Bronchial epithelial cell (primary cell): ENCODE data around the gene HRH4. TPM values are rescaled to one million over a fixed set of nuclear protein-coding genes. Genes with fewer than 3 reads are reported as not detected.
A peak's percentile ranks its signal among the peaks of the same experiment; 100 is the strongest.

Source experiments
- DNase-seq: peaks from one replicate; pipeline ENCODE4 v3.0.0-alpha.2; 2010; ENCODE audit warnings: low read depth
- FAIRE-seq: peaks from 2 replicates; lab custom pipeline; 2011; peaks lifted over from hg19 to GRCh38; lab: Jason Lieb, UNC
- H3K27me3 ChIP-seq: 2 replicates; pipeline ENCODE4 v1.5.1; 2011; ENCODE audit warnings: low read length; ENCODE audit not compliant: control insufficient read depth, insufficient read depth
- H3K36me3 ChIP-seq: 2 replicates; pipeline ENCODE4 v1.5.1; 2011; ENCODE audit warnings: low read length; ENCODE audit not compliant: control insufficient read depth, insufficient read depth
- H3K4me3 ChIP-seq: 2 replicates; pipeline ENCODE4 v1.5.1; 2011; ENCODE audit warnings: mild to moderate bottlenecking, low read depth, low read length, control low read depth
- total RNA-seq: library from RNA; depleted of rRNA; stranded (reverse); fragments of >200 nt; gene quantifications from 2 replicates; pipeline ENCODE4 v1.2.1, GENCODE V29; 2014
- TF ChIP-seq, protein P1 (sequence below): IDR thresholded peaks from 2 replicates; pipeline ENCODE4 v1.5.1; 2011; ENCODE audit warnings: mild to moderate bottlenecking, moderate library complexity, low read length, control low read depth, inconsistent platforms; ENCODE audit not compliant: insufficient read depth, severe bottlenecking

The HRH4 gene
- total RNA-seq, 1 donor from 2014 or later: under 0.01 TPM

DNA sequence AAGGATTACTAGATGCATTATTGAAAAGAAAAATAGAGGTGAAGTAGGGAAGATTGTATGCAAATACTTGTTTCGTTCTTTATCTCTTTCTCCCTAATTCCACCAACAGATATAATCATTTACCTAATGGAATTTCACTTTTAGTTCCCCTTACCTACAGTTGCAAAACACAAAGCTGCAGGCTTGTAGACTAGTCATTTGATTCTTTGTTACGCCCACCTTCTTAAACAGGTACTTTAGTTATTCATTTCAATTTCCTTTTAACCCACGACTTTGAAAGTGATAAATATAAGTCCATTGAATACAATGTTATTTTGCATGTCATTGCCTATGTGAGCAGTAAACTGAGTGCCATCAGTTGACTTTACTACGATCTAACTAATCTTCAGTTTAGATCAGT lies 3.9 kb upstream of the HRH4 start:
- TF ChIP-seq, protein P1, sequence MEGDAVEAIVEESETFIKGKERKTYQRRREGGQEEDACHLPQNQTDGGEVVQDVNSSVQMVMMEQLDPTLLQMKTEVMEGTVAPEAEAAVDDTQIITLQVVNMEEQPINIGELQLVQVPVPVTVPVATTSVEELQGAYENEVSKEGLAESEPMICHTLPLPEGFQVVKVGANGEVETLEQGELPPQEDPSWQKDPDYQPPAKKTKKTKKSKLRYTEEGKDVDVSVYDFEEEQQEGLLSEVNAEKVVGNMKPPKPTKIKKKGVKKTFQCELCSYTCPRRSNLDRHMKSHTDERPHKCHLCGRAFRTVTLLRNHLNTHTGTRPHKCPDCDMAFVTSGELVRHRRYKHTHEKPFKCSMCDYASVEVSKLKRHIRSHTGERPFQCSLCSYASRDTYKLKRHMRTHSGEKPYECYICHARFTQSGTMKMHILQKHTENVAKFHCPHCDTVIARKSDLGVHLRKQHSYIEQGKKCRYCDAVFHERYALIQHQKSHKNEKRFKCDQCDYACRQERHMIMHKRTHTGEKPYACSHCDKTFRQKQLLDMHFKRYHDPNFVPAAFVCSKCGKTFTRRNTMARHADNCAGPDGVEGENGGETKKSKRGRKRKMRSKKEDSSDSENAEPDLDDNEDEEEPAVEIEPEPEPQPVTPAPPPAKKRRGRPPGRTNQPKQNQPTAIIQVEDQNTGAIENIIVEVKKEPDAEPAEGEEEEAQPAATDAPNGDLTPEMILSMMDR: no peak
- DNase-seq (no peak), FAIRE-seq (no peak)
- Histone ChIP-seq H3K36me3 (no peaks in the 10 kb centered on the region), H3K4me3 (no peak overlapping the region), H3K27me3 (no peaks in the 10 kb centered on the region)

- TF ChIP-seq, protein P1: no peak
- FAIRE-seq: no peak
Observed at GRCh38 chr18:24459772-24460171, 665 bp upstream of the HRH4 start.

DNA sequence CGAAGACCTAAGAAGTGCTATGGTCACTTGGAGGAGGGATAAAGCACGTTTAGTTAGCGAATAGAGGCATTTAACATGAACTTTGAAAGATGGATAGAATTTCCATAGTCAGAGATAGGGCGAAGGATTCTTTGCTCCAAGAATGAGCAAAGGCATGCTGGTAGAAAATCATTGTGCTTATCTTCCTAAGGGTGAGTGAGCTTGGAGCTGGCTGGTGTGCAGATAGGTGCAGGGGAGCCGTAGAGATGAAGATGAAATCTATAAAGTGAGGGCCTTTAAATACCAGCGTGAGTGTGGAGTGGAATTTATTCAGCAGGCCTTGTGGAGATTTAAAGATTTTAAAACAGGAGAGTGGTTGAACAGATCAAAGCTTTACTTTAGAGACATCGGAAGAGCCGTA lies 1.6 kb downstream of the HRH4 start:
- H3K36me3 ChIP-seq: no peaks in the 10 kb centered on the region
- H3K27me3 ChIP-seq: no peaks in the 10 kb centered on the region
- no peak for FAIRE-seq
- TF ChIP-seq, protein P1: no peak
- no peak for DNase-seq
- H3K4me3 ChIP-seq: no peak overlapping the region

More at GRCh38 chr18:24459772-24460171, 665 bp upstream of the HRH4 start:
- no peaks in the 10 kb centered on the region for H3K36me3 ChIP-seq
- no peak overlapping the region for H3K4me3 ChIP-seq
- no peak for DNase-seq
- H3K27me3 ChIP-seq: no peaks in the 10 kb centered on the region

DNA sequence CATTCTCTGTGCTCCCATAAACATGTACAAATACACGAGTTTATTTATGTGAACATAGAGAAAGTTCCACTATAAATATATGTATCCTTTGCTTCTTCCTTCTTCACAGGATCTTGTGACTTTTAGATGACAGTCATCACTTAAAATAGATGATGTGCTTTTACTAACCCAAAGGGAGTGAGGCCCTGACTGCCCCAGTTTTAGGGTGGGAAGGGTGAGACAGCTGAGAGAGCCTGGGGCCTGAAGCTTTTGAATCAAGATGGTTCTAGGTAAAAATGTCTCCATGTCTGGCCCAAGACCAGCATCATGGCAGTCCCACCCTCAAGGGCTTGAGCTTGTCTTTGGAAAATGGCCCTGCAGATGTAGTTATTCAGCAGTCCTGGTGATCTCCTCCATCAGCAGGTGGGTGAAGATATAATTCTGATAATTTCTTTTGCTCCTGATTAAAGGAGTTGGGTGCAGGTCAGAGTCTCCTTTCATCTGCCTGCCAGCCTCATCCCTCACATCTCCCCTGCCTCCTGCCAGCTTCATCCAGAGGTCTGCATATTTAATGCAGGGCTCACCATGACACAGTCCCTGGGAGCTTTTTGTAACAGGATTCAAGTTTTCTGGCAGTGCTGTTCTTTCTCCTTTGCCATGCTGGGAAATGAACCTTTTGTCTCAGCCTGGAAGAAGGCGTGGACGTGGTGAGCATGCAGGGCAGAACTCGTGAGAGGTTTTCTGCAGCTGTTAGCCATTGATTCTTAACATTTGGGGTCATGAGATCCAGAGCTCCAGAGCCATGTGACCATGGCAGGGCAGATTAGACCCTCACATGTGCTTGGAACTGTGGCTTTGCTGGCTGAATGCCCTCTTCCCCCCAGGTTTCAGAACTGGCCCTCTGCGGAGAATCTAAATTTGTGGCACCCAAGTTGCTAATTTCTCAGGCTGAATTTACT lies 2.7 kb downstream of the HRH4 start:
- DNase-seq: no peak
- peak; percentile 32 for FAIRE-seq

DNA sequence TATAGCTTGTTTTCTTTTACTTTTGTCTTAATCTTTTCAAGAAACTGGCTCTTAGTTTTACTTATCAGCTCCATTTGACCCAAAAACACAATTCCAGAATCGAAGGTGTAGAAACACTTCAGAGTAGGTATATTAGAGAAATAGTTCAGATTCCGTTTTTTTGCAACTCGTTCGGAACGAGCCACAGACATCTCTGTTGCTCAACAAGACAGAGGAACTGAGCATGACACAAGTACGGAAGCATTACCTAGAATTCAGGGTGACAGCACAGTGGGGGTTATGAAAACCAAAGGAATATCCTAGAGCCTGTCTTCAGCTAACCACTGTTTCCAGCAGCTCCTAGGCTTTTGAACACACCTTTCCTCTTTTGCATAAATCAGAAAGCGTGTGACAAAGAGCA lies 5.0 kb downstream of the HRH4 start:
- DNase-seq (no peak), FAIRE-seq (no peak)
- H3K36me3 ChIP-seq: no peaks in the 10 kb centered on the region
- no peak overlapping the region for H3K4me3 ChIP-seq
- no peaks in the 10 kb centered on the region for H3K27me3 ChIP-seq
- TF ChIP-seq, protein P1: no peak

More for the DNA sequence above, 2.7 kb downstream of the HRH4 start:
- H3K27me3 ChIP-seq: no peaks in the 10 kb centered on the region
- TF ChIP-seq, protein P1: no peak
- no peak overlapping the region for H3K4me3 ChIP-seq
- no peaks in the 10 kb centered on the region for H3K36me3 ChIP-seq
